ENCODE results near the gene ACOT7. TPM values are rescaled to one million over a fixed set of nuclear protein-coding genes. Genes with fewer than 3 reads are reported as not detected.

The ACOT7 gene
- total RNA-seq, 1 experiment from 2014 or later = 120 TPM

DNA sequence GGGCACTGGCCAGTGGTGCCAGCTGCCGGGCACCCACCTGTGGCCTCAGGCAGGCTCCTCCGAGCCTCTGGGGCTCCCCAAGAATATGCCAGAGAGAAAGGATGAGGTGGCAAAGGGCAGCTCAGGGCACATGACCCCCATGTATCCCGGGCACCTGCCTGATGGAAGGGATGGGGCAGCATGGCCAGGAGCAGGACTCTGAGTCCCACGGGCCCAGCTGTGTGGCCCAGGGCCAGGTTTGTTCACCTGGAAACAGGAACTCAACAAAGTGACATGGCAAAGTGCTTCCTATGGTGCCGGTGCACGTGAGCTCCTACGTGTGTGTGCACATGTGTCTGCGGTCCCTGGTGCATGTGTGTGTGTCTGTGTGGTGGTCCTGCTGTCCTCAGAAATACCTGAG lies 123.2 kb downstream of the ACOT7 start:
- TF ChIP-seq TCF7L2 (IDR thresholded peaks at IDR 0.05; ENCODE audit: low read depth, low read length) (no peak), POLR2AphosphoS5 (IDR thresholded peaks at IDR 0.05; ENCODE audit: low read depth, low read length) (no peak), SIN3A (IDR thresholded peaks at IDR 0.05; ENCODE audit: borderline replicate concordance, insufficient read depth, low read depth, low read length) (no peak)
- TF ChIP-seq, protein P1, sequence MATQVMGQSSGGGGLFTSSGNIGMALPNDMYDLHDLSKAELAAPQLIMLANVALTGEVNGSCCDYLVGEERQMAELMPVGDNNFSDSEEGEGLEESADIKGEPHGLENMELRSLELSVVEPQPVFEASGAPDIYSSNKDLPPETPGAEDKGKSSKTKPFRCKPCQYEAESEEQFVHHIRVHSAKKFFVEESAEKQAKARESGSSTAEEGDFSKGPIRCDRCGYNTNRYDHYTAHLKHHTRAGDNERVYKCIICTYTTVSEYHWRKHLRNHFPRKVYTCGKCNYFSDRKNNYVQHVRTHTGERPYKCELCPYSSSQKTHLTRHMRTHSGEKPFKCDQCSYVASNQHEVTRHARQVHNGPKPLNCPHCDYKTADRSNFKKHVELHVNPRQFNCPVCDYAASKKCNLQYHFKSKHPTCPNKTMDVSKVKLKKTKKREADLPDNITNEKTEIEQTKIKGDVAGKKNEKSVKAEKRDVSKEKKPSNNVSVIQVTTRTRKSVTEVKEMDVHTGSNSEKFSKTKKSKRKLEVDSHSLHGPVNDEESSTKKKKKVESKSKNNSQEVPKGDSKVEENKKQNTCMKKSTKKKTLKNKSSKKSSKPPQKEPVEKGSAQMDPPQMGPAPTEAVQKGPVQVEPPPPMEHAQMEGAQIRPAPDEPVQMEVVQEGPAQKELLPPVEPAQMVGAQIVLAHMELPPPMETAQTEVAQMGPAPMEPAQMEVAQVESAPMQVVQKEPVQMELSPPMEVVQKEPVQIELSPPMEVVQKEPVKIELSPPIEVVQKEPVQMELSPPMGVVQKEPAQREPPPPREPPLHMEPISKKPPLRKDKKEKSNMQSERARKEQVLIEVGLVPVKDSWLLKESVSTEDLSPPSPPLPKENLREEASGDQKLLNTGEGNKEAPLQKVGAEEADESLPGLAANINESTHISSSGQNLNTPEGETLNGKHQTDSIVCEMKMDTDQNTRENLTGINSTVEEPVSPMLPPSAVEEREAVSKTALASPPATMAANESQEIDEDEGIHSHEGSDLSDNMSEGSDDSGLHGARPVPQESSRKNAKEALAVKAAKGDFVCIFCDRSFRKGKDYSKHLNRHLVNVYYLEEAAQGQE (IDR thresholded peaks at IDR 0.05; ENCODE audit: insufficient read depth in 1 of 2, low read depth in 2 of 2, low read length in 1 of 2) = no peak
- Histone ChIP-seq H3K27ac (ENCODE audit: low read length) (no peak overlapping the region), H3K9me3 (ENCODE audit: control insufficient read depth, insufficient read depth, low read depth, low read length) (no peaks in the 10 kb centered on the region), H3K36me3 (ENCODE audit: control insufficient read depth, insufficient read depth, low read length) (no peaks in the 10 kb centered on the region), H3K4me3 (ENCODE audit: low read depth in 2 of 2, low read length in 2 of 2) (no peak overlapping the region), H3K27me3 (ENCODE audit: control insufficient read depth, insufficient read depth, low read length) (no peaks in the 10 kb centered on the region), H3K4me1 (ENCODE audit: control insufficient read depth, insufficient read depth, low read length) (no peaks in the 10 kb centered on the region)
- ChIA-PET CTCF (no interaction called here), POLR2A (no interaction called here)
- no peak for ATAC-seq
- BruUV-seq (replicated peaks) = no TSS peak
- DNase-seq (ENCODE audit: low read depth, low spot score) = no peak
- in situ Hi-C loops (cut with HindIII; ENCODE audit: low pct_unique_long_range_greater_than_20kb, low sequenced_read_pairs) = no loop called here
- intact Hi-C loops (cut with micrococcal nuclease; ENCODE audit: unreplicated experiment) = no loop called here

DNA sequence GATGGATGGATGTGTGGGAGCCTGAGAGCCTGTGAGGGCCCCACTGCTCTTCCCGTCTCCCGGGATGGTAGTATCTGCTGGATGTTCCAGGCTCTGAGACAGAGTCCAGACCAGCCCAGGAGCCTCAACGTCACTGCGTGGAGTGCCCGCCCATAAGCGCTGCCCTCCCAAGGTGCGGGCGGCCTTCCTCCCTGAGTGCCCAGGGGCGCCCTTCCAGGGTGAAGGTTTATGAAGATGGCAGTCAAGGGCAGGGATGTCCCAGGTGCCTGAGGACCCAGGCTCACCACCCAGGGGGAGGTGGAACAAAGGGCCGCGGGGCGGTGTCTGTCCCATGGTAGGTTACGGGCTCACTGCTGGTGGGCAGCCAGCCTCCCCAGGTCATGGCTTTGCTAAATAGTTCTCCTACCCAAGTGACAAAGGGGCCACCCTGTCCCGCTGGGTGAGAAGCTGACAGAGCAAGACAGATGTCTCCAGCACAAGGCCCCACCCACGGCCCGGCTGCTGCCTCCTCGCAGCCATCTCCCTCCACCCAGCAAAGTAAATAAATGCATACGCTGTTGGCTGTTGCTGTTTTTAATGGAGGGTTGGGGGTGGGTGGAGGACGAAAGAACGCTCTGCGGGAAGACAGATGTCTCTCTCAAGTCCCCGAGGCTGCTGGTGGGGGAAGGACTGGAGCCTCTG lies 123.7 kb downstream of the ACOT7 start:
- Histone ChIP-seq H3K9me3 (ENCODE audit: control insufficient read depth, insufficient read depth, low read depth, low read length) (no peaks in the 10 kb centered on the region), H3K27me3 (ENCODE audit: control insufficient read depth, insufficient read depth, low read length) (no peaks in the 10 kb centered on the region), H3K4me1 (ENCODE audit: control insufficient read depth, insufficient read depth, low read length) (no peaks in the 10 kb centered on the region), H3K4me3 (ENCODE audit: low read depth in 2 of 2, low read length in 2 of 2) (no peak overlapping the region), H3K27ac (ENCODE audit: low read length) (no peak overlapping the region), H3K36me3 (ENCODE audit: control insufficient read depth, insufficient read depth, low read length) (no peaks in the 10 kb centered on the region)
- TF ChIP-seq POLR2AphosphoS5 (IDR thresholded peaks at IDR 0.05; ENCODE audit: low read depth, low read length) (no peak), TCF7L2 (IDR thresholded peaks at IDR 0.05; ENCODE audit: low read depth, low read length) (no peak)
- in situ Hi-C loops (cut with HindIII; ENCODE audit: low pct_unique_long_range_greater_than_20kb, low sequenced_read_pairs) (no loop called here), intact Hi-C loops (cut with micrococcal nuclease; ENCODE audit: unreplicated experiment) (no loop called here)
- DNase-seq (ENCODE audit: low read depth, low spot score) (no peak), ATAC-seq (no peak)
- ChIA-PET CTCF (no interaction called here), POLR2A (no interaction called here)
- BruUV-seq (replicated peaks) = no TSS peak

DNA sequence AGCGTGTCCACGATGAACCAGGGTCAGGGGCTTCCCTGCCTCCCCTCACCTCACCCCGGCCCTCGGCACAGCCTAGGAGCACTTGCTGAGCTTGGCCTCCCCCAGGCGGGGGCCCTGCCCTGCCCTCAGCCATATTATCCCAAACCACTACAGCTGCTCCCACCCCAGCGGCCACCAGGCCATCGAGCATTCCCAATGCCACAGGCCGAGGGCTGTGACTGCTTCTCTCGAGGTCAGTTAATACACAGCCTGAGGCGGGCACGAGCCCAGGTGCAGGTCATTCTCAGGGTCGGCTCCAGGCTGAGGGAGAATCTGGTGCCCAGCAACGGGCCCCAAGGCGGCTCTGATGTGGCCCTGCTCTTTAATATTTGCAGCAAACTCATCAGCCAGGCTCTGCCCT lies 124.3 kb downstream of the ACOT7 start:
- POLR2A ChIA-PET = no interaction called here
- Histone ChIP-seq H3K4me3 (ENCODE audit: low read depth in 2 of 2, low read length in 2 of 2) (no peak overlapping the region), H3K27ac (ENCODE audit: low read length) (no peak overlapping the region), H3K9me3 (ENCODE audit: control insufficient read depth, insufficient read depth, low read depth, low read length) (no peaks in the 10 kb centered on the region), H3K4me1 (ENCODE audit: control insufficient read depth, insufficient read depth, low read length) (no peaks in the 10 kb centered on the region), H3K27me3 (ENCODE audit: control insufficient read depth, insufficient read depth, low read length) (no peaks in the 10 kb centered on the region), H3K36me3 (ENCODE audit: control insufficient read depth, insufficient read depth, low read length) (no peaks in the 10 kb centered on the region)
- CTCF ChIA-PET = no interaction called here
- no TSS peak for BruUV-seq (replicated peaks)
- intact Hi-C loops (cut with micrococcal nuclease; ENCODE audit: unreplicated experiment) = no loop called here
- TF ChIP-seq POLR2AphosphoS5 (IDR thresholded peaks at IDR 0.05; ENCODE audit: low read depth, low read length) (no peak), SIN3A (IDR thresholded peaks at IDR 0.05; ENCODE audit: borderline replicate concordance, insufficient read depth, low read depth, low read length) (no peak), TCF7L2 (IDR thresholded peaks at IDR 0.05; ENCODE audit: low read depth, low read length) (no peak)
- TF ChIP-seq, protein P2, sequence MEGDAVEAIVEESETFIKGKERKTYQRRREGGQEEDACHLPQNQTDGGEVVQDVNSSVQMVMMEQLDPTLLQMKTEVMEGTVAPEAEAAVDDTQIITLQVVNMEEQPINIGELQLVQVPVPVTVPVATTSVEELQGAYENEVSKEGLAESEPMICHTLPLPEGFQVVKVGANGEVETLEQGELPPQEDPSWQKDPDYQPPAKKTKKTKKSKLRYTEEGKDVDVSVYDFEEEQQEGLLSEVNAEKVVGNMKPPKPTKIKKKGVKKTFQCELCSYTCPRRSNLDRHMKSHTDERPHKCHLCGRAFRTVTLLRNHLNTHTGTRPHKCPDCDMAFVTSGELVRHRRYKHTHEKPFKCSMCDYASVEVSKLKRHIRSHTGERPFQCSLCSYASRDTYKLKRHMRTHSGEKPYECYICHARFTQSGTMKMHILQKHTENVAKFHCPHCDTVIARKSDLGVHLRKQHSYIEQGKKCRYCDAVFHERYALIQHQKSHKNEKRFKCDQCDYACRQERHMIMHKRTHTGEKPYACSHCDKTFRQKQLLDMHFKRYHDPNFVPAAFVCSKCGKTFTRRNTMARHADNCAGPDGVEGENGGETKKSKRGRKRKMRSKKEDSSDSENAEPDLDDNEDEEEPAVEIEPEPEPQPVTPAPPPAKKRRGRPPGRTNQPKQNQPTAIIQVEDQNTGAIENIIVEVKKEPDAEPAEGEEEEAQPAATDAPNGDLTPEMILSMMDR (IDR thresholded peaks at IDR 0.05) = no peak
- TF ChIP-seq, protein P1 (IDR thresholded peaks at IDR 0.05; ENCODE audit: insufficient read depth in 1 of 2, low read depth in 2 of 2, low read length in 1 of 2) = no peak
- DNase-seq (ENCODE audit: low read depth, low spot score) (no peak), ATAC-seq (no peak)
- in situ Hi-C loops (cut with HindIII; ENCODE audit: low pct_unique_long_range_greater_than_20kb, low sequenced_read_pairs) = no loop called here

All from Panc1 (cell line).